Pancreas (tissue), 10 donors: ENCODE data around the gene GAB3. TPM values are rescaled to one million over a fixed set of nuclear protein-coding genes. Genes with fewer than 3 reads are reported as not detected.
A peak's percentile ranks its signal among the peaks of the same experiment; 100 is the strongest.

Source experiments
- ATAC-seq, 4 donors: fragments of 200-7000 bp; cut with Tn5 transposase; one replicate each; pipeline versions ENCODE4 v1.8.0 to v1.9.1; 2020; ENCODE audit warnings: mild to moderate bottlenecking in 4 of 4, moderate library complexity in 4 of 4
- DNase-seq, 6 donors: peaks; one replicate each; pipeline ENCODE4 v3.0.0-alpha.2; 2020
- FAIRE-seq: peaks from 2 replicates; lab custom pipeline; 2012; peaks lifted over from hg19 to GRCh38; lab: Jason Lieb, UNC
- H3K27ac ChIP-seq, 4 donors: fragments of 200-600 bp; sonication (generic); 1 replicate in 3 of 4; 2 replicates in 1 of 4; pipeline versions ENCODE4 v1.5.0 to v1.8.0; 2020
- H3K27me3 ChIP-seq, 4 donors: fragments of 200-600 bp; one replicate each; pipeline ENCODE4 v1.8.0; 2021
- H3K36me3 ChIP-seq, 3 donors: fragments of 200-600 bp; sonication (generic) in 1 of 3; one replicate each; pipeline versions ENCODE4 v1.5.0 to v1.8.0; 2020 to 2021
- H3K4me1 ChIP-seq, 3 donors: fragments of 200-600 bp; one replicate each; pipeline ENCODE4 v1.8.0; 2021
- H3K4me3 ChIP-seq, 4 donors: fragments of 200-600 bp; sonication (generic) in 2 of 4; one replicate each; pipeline versions ENCODE4 v1.5.0 to v1.8.0; 2020 to 2021
- H3K9me3 ChIP-seq, 4 donors: fragments of 200-600 bp; one replicate each; pipeline ENCODE4 v1.8.0; 2021
- WGBS, 2 donors: extraction: QIAGEN DNeasy Blood & Tissue Kit; methylation state at CpG; one replicate each; pipeline ENCODE4 v1.1.7; 2013; 5-methylcytosine and 5-hydroxymethylcytosine counted together
- intact Hi-C, 3 donors: fragments of 100-400 bp; cut with DNase I; formaldehyde crosslinking; loops; one replicate each; pipeline versions ENCODE4 v1.11.1 to v1.14.2; 2022
- polyA plus RNA-seq, 2 donors: library from polyadenylated mRNA; stranded (reverse); fragments of 200-250 nt; gene quantifications; one replicate each; pipeline ENCODE4 v1.2.3, GENCODE V29; 2013
- total RNA-seq, 6 donors: library from RNA; stranded (reverse); fragmentation: NEBNext Ultra II Directional in 4 of 6; extraction: Animal tissue kit (Norgen Biotek cat#: 25700) in 4 of 6; gene quantifications; one replicate each; pipeline versions ENCODE4 v1.2.1 to v1.2.4, GENCODE V29; 2021 to 2023
- TF ChIP-seq, protein P1 (sequence below), 4 donors: fragments of 200-600 bp; sonication (generic) in 3 of 4; IDR thresholded peaks; one replicate each; pipeline versions ENCODE4 v1.5.0 to v1.8.0; 2021; ENCODE audit warnings: antibody characterized with exemption in 4 of 4
- donor health status: healthy with polysubstance abuse.
- donor health status: DM: no; HTN: no; CAD: no; lungs with moderate emphysema.
- donor health status: DM: no; HTN: no; CAD: no.
- donor health status: control.
- donor health status: control.
- donor health status: Bipolar disorder and iron deficiency.
- donor health status: DM: yes; HTN: yes; CAD: no.
- donor health status: DM: no; HTN: no; CAD: no.
- donor health status: DM: no; HTN: no; CAD: no.
- donor health status: DM: yes; HTN: yes; CAD: no.

GAB3 gene
- total and polyA plus RNA-seq, 8 donors, result 1.2 to 4.0 (median 1.4) TPM

DNA sequence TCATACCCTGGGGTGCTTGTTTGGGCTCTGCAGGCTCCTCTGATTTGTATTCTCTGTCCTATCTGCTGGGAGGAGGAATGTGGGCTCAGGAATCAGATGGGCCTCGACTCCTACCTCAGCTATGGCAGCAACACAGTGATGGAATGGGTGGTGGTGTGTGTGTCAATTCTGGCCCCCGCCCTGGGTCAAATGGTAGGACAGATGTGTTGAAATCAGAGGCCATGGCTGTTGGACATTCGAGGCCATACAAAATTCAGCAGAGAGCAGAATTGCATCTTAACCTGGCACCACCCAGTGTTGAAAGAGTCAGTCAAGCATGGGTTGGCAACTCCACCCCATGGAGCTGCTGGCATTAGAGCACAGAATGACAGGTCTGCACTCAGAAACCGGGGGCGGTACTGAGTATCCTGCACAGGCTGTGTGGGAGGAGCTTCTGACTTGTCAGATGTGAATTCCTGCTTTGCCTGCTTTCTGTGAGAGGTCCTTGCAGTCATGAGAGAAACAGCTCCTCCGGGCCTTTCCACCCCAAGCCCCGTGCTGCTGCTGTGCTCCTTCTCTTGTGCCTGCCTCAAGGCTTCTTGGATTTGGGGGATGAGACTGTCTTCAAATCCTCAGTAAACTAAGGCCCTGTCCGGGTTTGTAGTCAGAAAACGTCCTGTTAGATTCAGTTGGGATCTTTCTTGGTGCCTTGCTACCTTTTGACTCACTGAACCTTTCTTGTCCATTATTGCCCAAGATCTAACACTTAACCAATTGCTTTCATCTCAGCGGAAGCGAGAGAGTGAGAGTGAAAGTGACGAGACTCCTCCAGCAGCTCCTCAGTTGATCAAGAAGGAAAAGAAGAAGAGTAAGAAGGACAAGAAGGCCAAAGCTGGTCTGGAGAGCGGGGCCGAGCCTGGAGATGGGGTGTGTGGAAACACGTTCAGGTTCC lies 24.8 kb upstream of the GAB3 start:
- FAIRE-seq (no peak), DNase-seq (peak in 2 of 6 donors; percentile 31 to 38), ATAC-seq (peak in 3 of 4 donors; percentile 51 to 71 (median 66))
- Histone ChIP-seq H3K36me3 (peaks cover 0 to 5% (median 0%) of the 10 kb centered on the region in 3 donors), H3K27me3 (no peaks in the 10 kb centered on the region), H3K4me1 (no peaks in the 10 kb centered on the region), H3K4me3 (no peak overlapping the region), H3K27ac (no peak overlapping the region), H3K9me3 (no peaks in the 10 kb centered on the region)
- WGBS, 2 donors, result 63 to 78% methylated on average over 15 of the region's 15 CpGs
- TF ChIP-seq, protein P1, sequence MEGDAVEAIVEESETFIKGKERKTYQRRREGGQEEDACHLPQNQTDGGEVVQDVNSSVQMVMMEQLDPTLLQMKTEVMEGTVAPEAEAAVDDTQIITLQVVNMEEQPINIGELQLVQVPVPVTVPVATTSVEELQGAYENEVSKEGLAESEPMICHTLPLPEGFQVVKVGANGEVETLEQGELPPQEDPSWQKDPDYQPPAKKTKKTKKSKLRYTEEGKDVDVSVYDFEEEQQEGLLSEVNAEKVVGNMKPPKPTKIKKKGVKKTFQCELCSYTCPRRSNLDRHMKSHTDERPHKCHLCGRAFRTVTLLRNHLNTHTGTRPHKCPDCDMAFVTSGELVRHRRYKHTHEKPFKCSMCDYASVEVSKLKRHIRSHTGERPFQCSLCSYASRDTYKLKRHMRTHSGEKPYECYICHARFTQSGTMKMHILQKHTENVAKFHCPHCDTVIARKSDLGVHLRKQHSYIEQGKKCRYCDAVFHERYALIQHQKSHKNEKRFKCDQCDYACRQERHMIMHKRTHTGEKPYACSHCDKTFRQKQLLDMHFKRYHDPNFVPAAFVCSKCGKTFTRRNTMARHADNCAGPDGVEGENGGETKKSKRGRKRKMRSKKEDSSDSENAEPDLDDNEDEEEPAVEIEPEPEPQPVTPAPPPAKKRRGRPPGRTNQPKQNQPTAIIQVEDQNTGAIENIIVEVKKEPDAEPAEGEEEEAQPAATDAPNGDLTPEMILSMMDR (IDR thresholded peaks at IDR 0.05), result no peak
- intact Hi-C loops, result no loop called here

DNA sequence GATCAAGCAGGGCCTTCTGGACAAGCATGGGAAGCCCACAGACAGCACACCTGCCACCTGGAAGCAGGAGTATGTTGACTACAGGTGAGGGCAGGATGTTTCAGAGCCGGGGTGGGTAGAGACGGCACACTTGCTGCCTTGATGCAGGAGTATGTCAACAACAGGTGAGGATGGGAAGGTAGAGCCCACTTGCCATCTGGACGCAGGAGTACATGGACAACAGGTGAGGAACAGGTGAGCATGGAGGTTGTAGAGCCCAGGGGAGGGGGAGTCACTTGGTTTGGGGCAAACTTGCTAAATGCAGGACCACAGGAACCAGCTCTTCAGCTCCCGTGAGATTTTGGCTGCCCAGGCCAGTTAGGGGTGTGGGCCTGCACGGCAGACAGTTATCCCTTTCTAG lies 23.7 kb upstream of the GAB3 start:
- intact Hi-C loops, result no loop called here
- H3K36me3 ChIP-seq, result peaks cover 0 to 5% (median 0%) of the 10 kb centered on the region in 3 donors
- H3K9me3 ChIP-seq, result no peaks in the 10 kb centered on the region
- ATAC-seq (no peak), FAIRE-seq (no peak), DNase-seq (no peak)
- TF ChIP-seq, protein P1 (IDR thresholded peaks at IDR 0.05), result no peak
- H3K27me3 ChIP-seq, result no peaks in the 10 kb centered on the region
- H3K4me1 ChIP-seq, result no peaks in the 10 kb centered on the region
- H3K27ac ChIP-seq, result no peak overlapping the region
- no peak overlapping the region for H3K4me3 ChIP-seq
- WGBS, 2 donors, result 75 to 82% methylated on average over 5 of the region's 5 CpGs

DNA sequence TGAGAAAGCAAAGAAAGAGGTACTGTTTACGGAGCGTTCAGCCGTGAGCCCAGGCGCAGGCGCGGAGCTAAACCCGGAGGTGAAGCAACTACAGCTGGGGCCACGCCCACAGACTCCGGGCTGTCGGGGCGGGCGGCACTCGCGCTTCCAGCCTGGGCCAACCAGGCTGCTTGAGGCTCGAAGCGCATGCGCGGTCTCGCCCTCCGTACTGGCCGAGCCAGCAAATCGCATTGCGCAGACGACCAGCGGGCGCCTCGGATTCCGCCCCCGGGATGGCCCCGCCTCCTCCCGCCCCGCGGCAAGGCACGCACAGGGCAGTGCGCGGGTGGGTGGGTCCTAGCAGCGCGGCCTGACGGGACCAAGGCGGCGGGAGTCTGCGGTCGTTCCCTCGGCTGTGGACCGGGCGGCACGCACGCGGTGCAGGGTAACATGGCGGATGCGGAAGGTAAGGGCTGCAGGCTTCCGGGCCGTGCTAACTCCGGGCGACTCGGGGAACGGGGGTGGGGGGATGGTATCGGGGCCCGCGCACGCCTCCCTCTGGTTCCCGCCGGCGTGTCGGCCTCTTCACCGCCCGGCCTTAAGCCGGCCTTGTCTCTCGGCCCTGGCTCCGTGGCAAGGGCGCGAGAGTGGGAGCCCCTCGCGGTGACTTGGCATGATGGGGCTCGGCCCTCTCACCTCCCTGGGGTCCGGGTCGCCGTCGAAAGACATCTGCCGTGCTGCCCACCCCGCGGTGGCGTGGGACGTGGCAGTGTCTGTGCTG lies 11.8 kb upstream of the GAB3 start, which contains the start of gene DKC1:
Gene DKC1, plus strand, starts transcription at position 328 of the 760 bp plus-strand sequence. Its CDS starts 102 bp downstream, at position 430.
- Histone ChIP-seq H3K27me3 (no peaks in the 10 kb centered on the region), H3K27ac (peak within 1 kb of the TSS; percentile 43 to 67 (median 62)), H3K4me3 (peak within 1 kb of the TSS; percentile 48 to 65 (median 56)), H3K4me1 (no peaks in the 10 kb centered on the region), H3K36me3 (peaks cover 0 to 12% (median 0%) of the 10 kb centered on the region in 3 donors), H3K9me3 (no peaks in the 10 kb centered on the region)
- FAIRE-seq (no peak), ATAC-seq (peak; percentile 95 to 96 (median 96)), DNase-seq (peak; percentile 95 to 99 (median 97))
- TF ChIP-seq, protein P1 (IDR thresholded peaks at IDR 0.05), result no peak
- intact Hi-C loops, result no loop called here
- 1 to 33% methylated on average over 83 to 84 of the region's 84 CpGs for WGBS, 2 donors

DNA sequence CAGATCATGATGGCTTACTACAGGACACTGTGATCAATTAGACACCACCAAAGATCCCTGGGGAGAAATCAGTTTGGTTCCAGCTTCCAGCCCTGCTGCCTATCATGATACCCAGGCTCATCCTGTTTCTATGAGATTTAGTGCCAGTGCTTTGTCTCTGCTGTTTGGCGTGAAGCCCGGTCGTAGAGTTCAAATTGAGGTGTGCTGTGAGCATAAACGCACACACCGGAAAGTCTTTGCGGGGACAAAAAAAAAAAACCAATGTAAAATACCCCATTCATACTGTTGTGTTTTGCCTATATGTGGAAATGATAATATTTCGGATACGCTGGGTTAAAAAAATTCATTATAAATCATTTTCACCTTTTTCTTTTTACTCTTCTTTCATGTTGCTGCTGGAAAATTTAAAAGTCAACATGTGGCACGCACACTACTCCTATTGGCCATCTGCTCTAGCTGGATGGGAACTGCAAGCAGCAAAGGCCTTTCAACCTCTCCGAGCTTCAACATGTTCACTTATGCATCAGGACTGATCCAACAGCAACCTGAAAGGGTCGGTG lies 11.2 kb upstream of the GAB3 start:
- DNase-seq, result no peak
- H3K27me3 ChIP-seq, result no peaks in the 10 kb centered on the region
- intact Hi-C loops, result no loop called here
- TF ChIP-seq, protein P1 (IDR thresholded peaks at IDR 0.05), result no peak
- 3 to 43% methylated on average over 11 of the region's 11 CpGs for WGBS, 2 donors
- H3K4me3 ChIP-seq, result peak overlapping the region in 3 of 4 donors; percentile 7 to 60 (median 51)
- FAIRE-seq, result peak; percentile 72
- H3K4me1 ChIP-seq, result no peaks in the 10 kb centered on the region
- no peak for ATAC-seq
- H3K9me3 ChIP-seq, result no peaks in the 10 kb centered on the region
- H3K27ac ChIP-seq, result peak overlapping the region in 3 of 4 donors; percentile 48 to 67 (median 61)
- peaks cover 0 to 8% (median 0%) of the 10 kb centered on the region in 3 donors for H3K36me3 ChIP-seq
